Mucosa of stomach (tissue), 1 donor: ENCODE data around the gene GNAS-AS1.
"Not testable (repeated sequence)": the region's sequence is repeated elsewhere in the genome, so short reads cannot be mapped to it uniquely, and the experiment has no call there.

ENCODE experiments used
- H3K27me3 ChIP-seq: one replicate; pipeline ENCODE4 v1.7.0; 2013; ENCODE audit warnings: mild to moderate bottlenecking, low read length; ENCODE audit not compliant: control insufficient read depth, insufficient read depth
- H3K36me3 ChIP-seq: one replicate; pipeline ENCODE4 v1.7.0; 2013; ENCODE audit warnings: low read length; ENCODE audit not compliant: control insufficient read depth, insufficient read depth
- H3K4me1 ChIP-seq: one replicate; pipeline ENCODE4 v1.7.0; 2013; ENCODE audit warnings: mild to moderate bottlenecking, low read length; ENCODE audit not compliant: control insufficient read depth, insufficient read depth
- H3K4me3 ChIP-seq: one replicate; pipeline ENCODE4 v1.7.0; 2013; ENCODE audit warnings: low read length
- H3K9ac ChIP-seq: one replicate; pipeline ENCODE4 v1.7.0; 2013; ENCODE audit warnings: mild to moderate bottlenecking, low read length, moderate library complexity
- H3K9me3 ChIP-seq: one replicate; pipeline ENCODE4 v1.7.0; 2013; ENCODE audit warnings: mild to moderate bottlenecking, low read length, moderate library complexity; ENCODE audit not compliant: control insufficient read depth
- donor health status: Pancreatic carcinoma.

GNAS-AS1 gene

GRCh38 chr20:58837717-58838116 is 13.0 kb downstream of the GNAS-AS1 start:
- H3K4me1 ChIP-seq, result no peaks in the 10 kb centered on the region
- no peaks in the 10 kb centered on the region for H3K9me3 ChIP-seq
- H3K4me3 ChIP-seq, result no peak overlapping the region
- H3K36me3 ChIP-seq, result no peaks in the 10 kb centered on the region
- peaks cover 34% of the 10 kb centered on the region for H3K27me3 ChIP-seq
- H3K9ac ChIP-seq, result no peak overlapping the region

- Histone ChIP-seq H3K27me3 (peaks cover 30% of the 10 kb centered on the region), H3K9me3 (no peaks in the 10 kb centered on the region), H3K4me3 (no peak overlapping the region), H3K9ac (no peak overlapping the region), H3K4me1 (no peaks in the 10 kb centered on the region), H3K36me3 (no peaks in the 10 kb centered on the region)
These were observed 14.0 kb downstream of the GNAS-AS1 start for GRCh38 chr20:58836616-58837204.

GRCh38 chr20:58835231-58835630 is 15.5 kb downstream of the GNAS-AS1 start:
- Histone ChIP-seq H3K27me3 (peaks cover 16% of the 10 kb centered on the region), H3K4me3 (no peak overlapping the region), H3K9me3 (no peaks in the 10 kb centered on the region), H3K9ac (no peak overlapping the region), H3K36me3 (no peaks in the 10 kb centered on the region), H3K4me1 (no peaks in the 10 kb centered on the region)

- Histone ChIP-seq H3K9ac (no peak overlapping the region), H3K4me3 (no peak overlapping the region), H3K36me3 (no peaks in the 10 kb centered on the region), H3K27me3 (peaks cover 3% of the 10 kb centered on the region), H3K4me1 (no peaks in the 10 kb centered on the region), H3K9me3 (no peaks in the 10 kb centered on the region)
These were observed 16.8 kb downstream of the GNAS-AS1 start for GRCh38 chr20:58833921-58834320.

- Histone ChIP-seq H3K9me3 (no peaks in the 10 kb centered on the region), H3K9ac (no peak overlapping the region), H3K27me3 (no peaks in the 10 kb centered on the region), H3K36me3 (no peaks in the 10 kb centered on the region), H3K4me3 (no peak overlapping the region), H3K4me1 (no peaks in the 10 kb centered on the region)
These were observed 18.2 kb downstream of the GNAS-AS1 start for GRCh38 chr20:58832457-58832856.

GRCh38 chr20:58829531-58829941 is 21.2 kb downstream of the GNAS-AS1 start:
- Histone ChIP-seq H3K9ac (no peak overlapping the region), H3K36me3 (no peaks in the 10 kb centered on the region), H3K9me3 (no peaks in the 10 kb centered on the region), H3K4me3 (no peak overlapping the region), H3K27me3 (no peaks in the 10 kb centered on the region), H3K4me1 (no peaks in the 10 kb centered on the region)

- not testable (repeated sequence) for H3K9me3 ChIP-seq, H3K27me3 ChIP-seq, H3K4me3 ChIP-seq, H3K4me1 ChIP-seq, H3K9ac ChIP-seq, H3K36me3 ChIP-seq
These were observed 21.9 kb downstream of the GNAS-AS1 start for GRCh38 chr20:58828804-58829203.

GRCh38 chr20:58828136-58828535 is 22.6 kb downstream of the GNAS-AS1 start:
- no peak overlapping the region for H3K4me3 ChIP-seq
- H3K27me3 ChIP-seq, result no peaks in the 10 kb centered on the region
- no peaks in the 10 kb centered on the region for H3K9me3 ChIP-seq
- H3K36me3 ChIP-seq, result no peaks in the 10 kb centered on the region
- no peak overlapping the region for H3K9ac ChIP-seq
- H3K4me1 ChIP-seq, result no peaks in the 10 kb centered on the region

- Histone ChIP-seq H3K9ac (no peak overlapping the region), H3K27me3 (no peaks in the 10 kb centered on the region), H3K4me1 (no peaks in the 10 kb centered on the region)
These were observed 24.4 kb downstream of the GNAS-AS1 start for GRCh38 chr20:58826271-58826670.

GRCh38 chr20:58825450-58825849 is 25.3 kb downstream of the GNAS-AS1 start:
- Histone ChIP-seq H3K4me3 (no peak overlapping the region), H3K9ac (no peak overlapping the region), H3K36me3 (no peaks in the 10 kb centered on the region), H3K4me1 (no peaks in the 10 kb centered on the region), H3K27me3 (no peaks in the 10 kb centered on the region), H3K9me3 (no peaks in the 10 kb centered on the region)

More at GRCh38 chr20:58826271-58826670, 24.4 kb downstream of the GNAS-AS1 start:
- Histone ChIP-seq H3K9me3 (no peaks in the 10 kb centered on the region), H3K4me3 (no peak overlapping the region), H3K36me3 (no peaks in the 10 kb centered on the region)

- no peaks in the 10 kb centered on the region for H3K4me1 ChIP-seq
- no peaks in the 10 kb centered on the region for H3K27me3 ChIP-seq
- H3K9me3 ChIP-seq, result no peaks in the 10 kb centered on the region
- H3K36me3 ChIP-seq, result no peaks in the 10 kb centered on the region
- H3K9ac ChIP-seq, result no peak overlapping the region
- H3K4me3 ChIP-seq, result no peak overlapping the region
These were observed 25.9 kb downstream of the GNAS-AS1 start for GRCh38 chr20:58824843-58825242.

GRCh38 chr20:58822748-58823730 is 27.7 kb downstream of the GNAS-AS1 start:
- no peak overlapping the region for H3K4me3 ChIP-seq
- no peaks in the 10 kb centered on the region for H3K27me3 ChIP-seq
- H3K4me1 ChIP-seq, result no peaks in the 10 kb centered on the region
- H3K9me3 ChIP-seq, result no peaks in the 10 kb centered on the region
- H3K36me3 ChIP-seq, result no peaks in the 10 kb centered on the region
- no peak overlapping the region for H3K9ac ChIP-seq
